ENCODE measurements around the gene TATDN2.

The TATDN2 gene

DNA sequence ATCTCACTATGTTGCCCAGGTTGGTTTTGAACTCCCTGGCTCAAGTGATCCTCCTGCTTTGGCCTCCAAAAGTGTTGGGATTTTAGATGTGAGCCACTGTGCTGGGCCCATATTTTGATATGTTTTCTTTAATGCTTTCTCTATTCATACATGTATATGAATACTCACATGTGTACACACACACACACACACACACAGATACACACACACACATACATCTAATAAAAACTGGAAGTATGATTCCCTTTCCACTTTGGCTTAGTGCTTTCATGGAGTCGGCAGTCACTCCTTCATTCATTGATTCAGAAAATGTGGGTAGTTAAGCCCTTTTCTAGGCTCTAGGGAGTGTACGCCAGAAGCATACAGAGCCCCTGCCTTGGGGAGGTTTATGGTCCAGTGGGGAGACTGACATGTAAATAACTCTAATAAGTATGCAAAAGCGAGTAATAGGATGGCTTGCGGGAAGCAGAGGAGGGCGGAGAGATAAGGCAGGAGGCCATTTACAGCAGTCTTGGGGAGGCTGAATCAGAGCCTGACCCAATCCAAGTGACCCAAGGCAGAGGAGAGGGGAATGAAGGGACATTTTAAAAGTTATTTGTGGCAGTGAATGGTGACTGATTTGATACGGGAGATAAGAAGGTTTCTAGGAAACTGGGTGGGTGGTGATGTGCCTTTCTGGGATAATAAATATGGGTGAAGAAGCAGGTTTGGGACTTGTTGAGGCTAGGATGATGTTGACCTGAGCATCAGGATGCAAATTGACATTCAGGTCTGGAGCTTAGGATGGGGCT is 32.5 kb upstream of the TATDN2 start (continued):
- TF ChIP-seq POU6F1 (CRISPR knock-in tag; IDR thresholded peaks at IDR 0.05; ENCODE audit: borderline replicate concordance, low read depth): no peak
- TF ChIP-seq TOX (CRISPR knock-in tag; IDR thresholded peaks at IDR 0.05; ENCODE audit: borderline replicate concordance): no peak
- TF ChIP-seq TCF4 (CRISPR knock-in tag; IDR thresholded peaks at IDR 0.05; ENCODE audit: borderline replicate concordance): no peak

DNA sequence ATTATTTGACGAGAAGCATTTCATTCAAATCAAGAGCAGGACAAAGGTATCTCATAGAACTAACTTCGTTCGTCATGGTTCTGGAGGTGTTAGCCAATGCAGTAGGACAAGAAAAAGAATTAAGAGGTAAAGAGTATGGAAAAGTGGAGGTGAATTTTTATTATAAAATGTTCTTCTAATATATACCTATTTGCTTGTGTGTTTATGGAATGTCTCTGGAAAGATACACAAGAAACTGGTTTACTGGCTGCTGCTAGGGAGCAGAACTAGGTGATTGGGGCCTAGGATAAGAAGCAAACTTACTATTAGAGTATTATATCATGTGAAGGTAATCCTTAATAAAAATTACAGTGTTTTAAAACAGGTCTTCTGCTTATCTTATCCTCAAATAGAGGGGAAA is 30.9 kb upstream of the TATDN2 start:
- TF ChIP-seq POU6F1 (CRISPR knock-in tag; IDR thresholded peaks at IDR 0.05; ENCODE audit: borderline replicate concordance, low read depth) (no peak), ESRRG (CRISPR knock-in tag; IDR thresholded peaks at IDR 0.05) (no peak), TOX (CRISPR knock-in tag; IDR thresholded peaks at IDR 0.05; ENCODE audit: borderline replicate concordance) (no peak), ZNF8 (CRISPR knock-in tag; IDR thresholded peaks at IDR 0.05) (no peak), ZC3H10 (CRISPR knock-in tag; IDR thresholded peaks at IDR 0.05) (no peak), ARNTL (CRISPR knock-in tag; IDR thresholded peaks at IDR 0.05; ENCODE audit: borderline replicate concordance, low read depth) (no peak), BACH2 (CRISPR knock-in tag; IDR thresholded peaks at IDR 0.05; ENCODE audit: borderline replicate concordance) (no peak), TCF4 (CRISPR knock-in tag; IDR thresholded peaks at IDR 0.05; ENCODE audit: borderline replicate concordance) (no peak), ZFP30 (CRISPR knock-in tag; IDR thresholded peaks at IDR 0.05) (no peak), ZNF565 (CRISPR knock-in tag; conservative IDR thresholded peaks at IDR 0.05; ENCODE audit: low read depth) (no peak), TSHZ2 (CRISPR knock-in tag; IDR thresholded peaks at IDR 0.05) (no peak), OSR1 (CRISPR knock-in tag; IDR thresholded peaks at IDR 0.05) (no peak), CREB5 (CRISPR knock-in tag; IDR thresholded peaks at IDR 0.05; ENCODE audit: low read depth) (no peak)
- TF ChIP-seq, protein P1, sequence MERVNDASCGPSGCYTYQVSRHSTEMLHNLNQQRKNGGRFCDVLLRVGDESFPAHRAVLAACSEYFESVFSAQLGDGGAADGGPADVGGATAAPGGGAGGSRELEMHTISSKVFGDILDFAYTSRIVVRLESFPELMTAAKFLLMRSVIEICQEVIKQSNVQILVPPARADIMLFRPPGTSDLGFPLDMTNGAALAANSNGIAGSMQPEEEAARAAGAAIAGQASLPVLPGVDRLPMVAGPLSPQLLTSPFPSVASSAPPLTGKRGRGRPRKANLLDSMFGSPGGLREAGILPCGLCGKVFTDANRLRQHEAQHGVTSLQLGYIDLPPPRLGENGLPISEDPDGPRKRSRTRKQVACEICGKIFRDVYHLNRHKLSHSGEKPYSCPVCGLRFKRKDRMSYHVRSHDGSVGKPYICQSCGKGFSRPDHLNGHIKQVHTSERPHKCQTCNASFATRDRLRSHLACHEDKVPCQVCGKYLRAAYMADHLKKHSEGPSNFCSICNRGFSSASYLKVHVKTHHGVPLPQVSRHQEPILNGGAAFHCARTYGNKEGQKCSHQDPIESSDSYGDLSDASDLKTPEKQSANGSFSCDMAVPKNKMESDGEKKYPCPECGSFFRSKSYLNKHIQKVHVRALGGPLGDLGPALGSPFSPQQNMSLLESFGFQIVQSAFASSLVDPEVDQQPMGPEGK (CRISPR knock-in tag; IDR thresholded peaks at IDR 0.05; ENCODE audit: borderline replicate concordance): no peak
- no peak for ATAC-seq

- TF ChIP-seq ESRRG (CRISPR knock-in tag; IDR thresholded peaks at IDR 0.05): no peak
- TF ChIP-seq, protein P2, sequence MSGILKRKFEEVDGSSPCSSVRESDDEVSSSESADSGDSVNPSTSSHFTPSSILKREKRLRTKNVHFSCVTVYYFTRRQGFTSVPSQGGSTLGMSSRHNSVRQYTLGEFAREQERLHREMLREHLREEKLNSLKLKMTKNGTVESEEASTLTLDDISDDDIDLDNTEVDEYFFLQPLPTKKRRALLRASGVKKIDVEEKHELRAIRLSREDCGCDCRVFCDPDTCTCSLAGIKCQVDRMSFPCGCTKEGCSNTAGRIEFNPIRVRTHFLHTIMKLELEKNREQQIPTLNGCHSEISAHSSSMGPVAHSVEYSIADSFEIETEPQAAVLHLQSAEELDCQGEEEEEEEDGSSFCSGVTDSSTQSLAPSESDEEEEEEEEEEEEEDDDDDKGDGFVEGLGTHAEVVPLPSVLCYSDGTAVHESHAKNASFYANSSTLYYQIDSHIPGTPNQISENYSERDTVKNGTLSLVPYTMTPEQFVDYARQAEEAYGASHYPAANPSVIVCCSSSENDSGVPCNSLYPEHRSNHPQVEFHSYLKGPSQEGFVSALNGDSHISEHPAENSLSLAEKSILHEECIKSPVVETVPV (CRISPR knock-in tag; IDR thresholded peaks at IDR 0.05): no peak
- TF ChIP-seq ZNF70 (CRISPR knock-in tag; IDR thresholded peaks at IDR 0.05): no peak
- TF ChIP-seq PPARA (CRISPR knock-in tag; IDR thresholded peaks at IDR 0.05; ENCODE audit: borderline replicate concordance): no peak
- no peak for TF ChIP-seq ZNF8 (CRISPR knock-in tag; IDR thresholded peaks at IDR 0.05)
- no peak for TF ChIP-seq TOX (CRISPR knock-in tag; IDR thresholded peaks at IDR 0.05; ENCODE audit: borderline replicate concordance)
- no peak for TF ChIP-seq CREB5 (CRISPR knock-in tag; IDR thresholded peaks at IDR 0.05; ENCODE audit: low read depth)
- no peak for TF ChIP-seq TCF4 (CRISPR knock-in tag; IDR thresholded peaks at IDR 0.05; ENCODE audit: borderline replicate concordance)
- no peak for TF ChIP-seq POU6F1 (CRISPR knock-in tag; IDR thresholded peaks at IDR 0.05; ENCODE audit: borderline replicate concordance, low read depth)
- TF ChIP-seq ZC3H10 (CRISPR knock-in tag; IDR thresholded peaks at IDR 0.05): no peak
- no peak for TF ChIP-seq ZNF565 (CRISPR knock-in tag; conservative IDR thresholded peaks at IDR 0.05; ENCODE audit: low read depth)
- ATAC-seq: no peak
Measured at GRCh38 chr3:10219737-10220136, 28.5 kb upstream of the TATDN2 start.

Measured in SK-N-SH treated with all-trans-retinoic acid at 6 μM for 48 hours (cell line).